IPS-20b (cell line): ENCODE measurements around the gene RAB1A.
"Not testable (repeated sequence)": the region's sequence is repeated elsewhere in the genome, so short reads cannot be mapped to it uniquely, and the experiment has no call there.

Experiments used
- H3K27ac ChIP-seq: one replicate; pipeline ENCODE4 v1.5.1; 2013; ENCODE audit warnings: low read length
- H3K27me3 ChIP-seq: 2 replicates; pipeline ENCODE4 v1.6.1; 2013; ENCODE audit warnings: mild to moderate bottlenecking, low read length, inconsistent platforms; ENCODE audit not compliant: insufficient read depth
- H3K36me3 ChIP-seq: 2 replicates; pipeline ENCODE4 v1.6.1; 2013; ENCODE audit warnings: low read depth, mild to moderate bottlenecking, inconsistent platforms, low read length, moderate library complexity; ENCODE audit not compliant: insufficient read depth
- H3K4me1 ChIP-seq: 2 replicates; pipeline ENCODE4 v1.6.1; 2013; ENCODE audit warnings: mild to moderate bottlenecking, control low read depth, inconsistent platforms, low read length, moderate library complexity; ENCODE audit not compliant: insufficient read depth
- H3K4me3 ChIP-seq: 2 replicates; pipeline ENCODE4 v1.5.1; 2013; ENCODE audit warnings: mild to moderate bottlenecking, low read length, inconsistent platforms
- H3K9ac ChIP-seq: 2 replicates; pipeline ENCODE4 v1.6.1; 2013; ENCODE audit warnings: low read depth, mild to moderate bottlenecking, inconsistent platforms, low read length, moderate library complexity
- H3K9me3 ChIP-seq: 2 replicates; pipeline ENCODE4 v1.6.1; 2013; ENCODE audit warnings: mild to moderate bottlenecking, low read depth, low read length, inconsistent platforms; ENCODE audit not compliant: insufficient read depth

RAB1A gene

GRCh38 chr2:65129826-65130663, at the start of gene RAB1A:
Gene RAB1A (minus strand): TSS chr2:65130106. CDS start chr2:65129915, 191 bp downstream.
- Histone ChIP-seq H3K4me1 (peaks cover 17% of the 10 kb centered on the region; the same call in 1 of the 2 replicates), H3K36me3 (no peaks in the 10 kb centered on the region), H3K4me3 (peak within 1 kb of the TSS; percentile 99), H3K9me3 (no peaks in the 10 kb centered on the region), H3K27me3 (no peaks in the 10 kb centered on the region), H3K9ac (peak within 1 kb of the TSS; percentile 88), H3K27ac (peak within 1 kb of the TSS; percentile 79)

DNA sequence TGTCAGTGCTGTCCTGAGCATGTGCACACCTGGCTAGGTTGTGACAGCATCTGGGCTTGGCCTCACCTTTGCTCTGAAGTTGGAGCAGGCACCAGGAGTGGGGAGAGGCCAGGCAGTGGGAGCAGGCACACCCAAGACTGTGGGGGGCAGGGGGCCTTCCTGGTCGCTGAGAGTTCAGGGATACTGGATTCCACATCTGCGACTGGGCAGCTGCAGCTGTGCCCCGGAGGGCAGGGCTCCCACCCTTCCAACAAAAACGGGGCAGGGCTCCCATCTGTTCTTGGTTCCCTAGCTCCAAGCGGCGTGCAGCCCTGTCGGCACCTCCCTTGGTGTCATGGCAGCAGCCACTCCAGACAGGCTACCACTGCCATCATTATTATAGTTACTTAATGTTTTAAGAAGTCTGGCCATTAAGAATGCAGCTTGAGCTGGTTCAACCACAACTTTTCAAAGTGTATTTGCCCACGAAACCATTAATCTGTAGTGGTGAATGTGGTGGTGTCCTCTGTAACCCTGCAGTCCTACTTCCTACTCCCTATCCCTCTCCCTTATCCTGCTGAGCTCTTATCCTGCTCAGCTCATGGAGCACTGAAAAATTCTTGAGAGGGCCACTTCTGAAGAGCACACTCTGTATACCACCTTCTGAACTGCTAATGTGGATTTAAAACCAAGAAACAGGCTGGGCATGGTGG, 48.0 kb upstream of the RAB1A start:
- Histone ChIP-seq H3K27me3 (no peaks in the 10 kb centered on the region), H3K4me3 (no peak overlapping the region), H3K9ac (no peak overlapping the region), H3K9me3 (no peaks in the 10 kb centered on the region), H3K36me3 (no peaks in the 10 kb centered on the region), H3K4me1 (no peaks in the 10 kb centered on the region), H3K27ac (no peak overlapping the region)

DNA sequence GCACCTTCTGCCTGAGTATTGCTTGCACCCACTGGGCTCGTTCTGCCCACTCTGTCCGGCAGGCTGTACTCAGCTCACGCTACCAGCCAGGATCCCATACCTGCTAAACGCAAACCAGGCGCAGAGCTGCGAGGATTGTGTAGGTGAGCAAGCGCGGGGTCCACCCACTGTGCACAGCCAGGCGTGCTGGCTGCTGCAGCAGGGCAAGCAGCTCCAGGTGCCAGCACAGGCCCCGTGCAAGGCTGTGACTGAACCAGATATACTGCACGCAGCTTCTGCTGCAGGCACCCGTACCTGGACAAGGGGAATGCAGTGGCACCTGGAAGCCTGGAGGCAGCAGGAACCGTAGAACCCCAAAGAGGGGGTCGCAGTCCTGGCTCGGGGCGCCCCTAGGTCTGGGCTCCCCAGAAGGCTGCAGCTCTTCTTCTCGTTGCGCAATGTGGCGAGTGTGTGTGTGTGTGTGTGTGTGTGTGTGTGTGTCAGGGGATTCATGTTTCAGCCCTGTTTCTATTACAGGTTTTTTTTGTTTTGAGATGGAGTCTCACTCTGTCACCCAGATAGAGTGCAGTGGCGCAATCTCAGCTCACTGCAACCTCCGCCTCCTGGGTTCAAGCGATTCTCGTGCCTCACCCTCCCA, 46.1 kb upstream of the RAB1A start:
- Histone ChIP-seq H3K9ac (no peak overlapping the region), H3K36me3 (no peaks in the 10 kb centered on the region), H3K4me1 (no peaks in the 10 kb centered on the region), H3K9me3 (no peaks in the 10 kb centered on the region), H3K4me3 (no peak overlapping the region), H3K27ac (no peak overlapping the region), H3K27me3 (no peaks in the 10 kb centered on the region)

DNA sequence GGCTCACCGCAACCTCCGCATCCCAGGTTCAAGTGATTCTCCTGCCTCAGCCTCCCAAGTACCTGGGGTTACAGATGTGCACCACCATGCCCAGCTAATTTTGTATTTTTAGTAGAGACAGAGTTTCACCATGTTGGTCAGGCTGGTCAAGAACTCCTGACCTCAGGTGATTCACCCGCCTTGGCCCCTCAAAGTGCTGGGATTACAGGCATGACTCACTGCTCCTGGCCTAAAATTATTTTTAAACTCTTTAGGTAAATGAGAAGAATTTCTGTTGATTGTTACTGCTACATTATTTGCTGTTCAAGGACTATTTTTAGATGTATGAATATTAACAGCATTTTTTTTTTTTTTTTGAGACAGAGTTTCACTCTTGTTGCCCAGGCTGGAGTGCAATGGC, 44.1 kb upstream of the RAB1A start:
- H3K27me3 ChIP-seq, H3K4me3 ChIP-seq, H3K4me1 ChIP-seq, H3K9me3 ChIP-seq, H3K27ac ChIP-seq, H3K9ac ChIP-seq, H3K36me3 ChIP-seq: not testable (repeated sequence)

DNA sequence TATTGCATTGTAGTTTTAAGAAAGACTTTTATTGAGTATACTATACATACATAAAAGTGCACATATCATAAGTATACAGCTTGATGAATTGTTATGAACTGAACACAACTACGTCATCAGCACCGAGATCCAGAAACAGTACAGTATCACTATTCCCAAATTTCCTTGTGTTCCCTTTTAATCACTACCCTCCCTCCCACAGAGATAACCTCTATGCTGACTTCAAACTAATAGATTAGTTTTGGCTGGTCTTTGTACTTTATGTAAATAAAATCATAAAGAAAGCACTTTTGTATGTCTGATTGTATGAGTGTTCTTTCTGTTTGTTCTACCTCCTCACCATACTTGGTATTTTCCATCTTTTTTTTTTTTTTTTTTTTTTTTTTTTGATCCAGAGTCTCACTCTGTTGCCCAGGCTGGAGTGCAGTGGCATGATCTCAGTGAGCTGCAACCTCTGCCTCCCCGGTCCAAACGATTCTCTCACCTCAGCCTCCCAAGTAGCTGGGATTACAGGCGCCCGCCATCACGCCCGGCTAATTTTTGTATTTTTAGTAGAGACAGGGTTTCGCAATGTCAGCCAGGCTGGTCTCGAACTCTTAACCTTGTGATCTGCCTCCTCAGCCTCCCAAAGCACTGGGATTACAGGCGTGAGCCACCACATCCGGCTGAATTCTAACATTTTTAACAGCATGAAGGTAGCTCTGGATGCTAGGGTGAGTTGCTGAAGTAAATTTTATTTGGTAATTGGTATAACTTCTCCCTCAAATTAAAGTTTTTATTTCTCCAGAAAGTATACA, 43.3 kb upstream of the RAB1A start:
- Histone ChIP-seq H3K27ac (no peak overlapping the region), H3K27me3 (no peaks in the 10 kb centered on the region), H3K4me1 (no peaks in the 10 kb centered on the region), H3K36me3 (no peaks in the 10 kb centered on the region), H3K9me3 (no peaks in the 10 kb centered on the region), H3K4me3 (no peak overlapping the region), H3K9ac (no peak overlapping the region)

DNA sequence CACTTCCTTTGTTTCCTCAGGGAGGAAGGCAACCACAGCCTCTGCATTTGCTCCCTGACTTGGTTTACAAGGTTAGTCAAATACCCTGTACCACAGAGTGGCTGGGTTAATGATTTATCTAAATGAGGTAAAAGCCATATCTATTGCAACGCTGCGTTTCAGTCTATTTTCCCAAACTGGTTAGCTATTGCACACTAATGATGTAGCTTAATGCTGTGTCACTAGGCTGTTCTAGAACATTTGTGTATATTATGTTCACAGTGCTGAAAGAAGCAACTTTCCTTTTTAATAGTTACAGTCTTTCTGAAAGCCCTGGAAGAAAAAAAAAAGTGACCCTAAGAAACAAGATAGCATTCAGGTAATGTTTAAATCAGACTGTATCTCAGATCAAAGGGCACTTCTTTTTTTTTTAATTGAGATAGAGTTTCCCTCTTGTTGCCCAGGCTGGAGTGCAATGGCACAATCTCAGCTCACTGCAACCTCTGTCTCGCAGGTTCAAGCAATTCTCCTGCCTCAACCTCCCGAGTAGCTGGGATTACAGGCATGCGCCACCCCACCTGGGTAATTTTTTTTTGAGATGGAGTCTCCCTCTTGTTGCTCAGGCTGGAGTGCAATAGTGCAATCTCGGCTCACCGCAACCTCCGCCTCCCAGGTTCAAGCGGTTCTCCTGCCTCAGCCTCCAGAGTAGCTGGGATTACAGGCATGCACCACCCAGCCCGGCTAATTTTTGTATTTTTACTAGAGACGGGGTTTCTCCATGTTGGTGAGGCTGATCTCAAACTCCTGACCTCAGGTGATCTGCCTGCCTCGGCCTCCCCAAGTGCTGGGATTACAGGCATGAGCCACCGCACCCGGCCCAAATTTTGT, 40.9 kb upstream of the RAB1A start:
- H3K4me1 ChIP-seq, H3K9ac ChIP-seq, H3K4me3 ChIP-seq, H3K27ac ChIP-seq, H3K9me3 ChIP-seq, H3K27me3 ChIP-seq, H3K36me3 ChIP-seq: not testable (repeated sequence)

- Histone ChIP-seq H3K27ac (no peak overlapping the region), H3K9me3 (no peaks in the 10 kb centered on the region), H3K4me3 (no peak overlapping the region), H3K36me3 (no peaks in the 10 kb centered on the region), H3K9ac (no peak overlapping the region), H3K4me1 (no peaks in the 10 kb centered on the region), H3K27me3 (no peaks in the 10 kb centered on the region)
Observed at GRCh38 chr2:65169760-65170136, 39.8 kb upstream of the RAB1A start.

- Histone ChIP-seq H3K9me3 (no peaks in the 10 kb centered on the region), H3K4me3 (no peak overlapping the region), H3K4me1 (no peaks in the 10 kb centered on the region), H3K27me3 (no peaks in the 10 kb centered on the region), H3K9ac (no peak overlapping the region), H3K27ac (no peak overlapping the region), H3K36me3 (no peaks in the 10 kb centered on the region)
Observed at GRCh38 chr2:65165558-65165957, 35.7 kb upstream of the RAB1A start.

DNA sequence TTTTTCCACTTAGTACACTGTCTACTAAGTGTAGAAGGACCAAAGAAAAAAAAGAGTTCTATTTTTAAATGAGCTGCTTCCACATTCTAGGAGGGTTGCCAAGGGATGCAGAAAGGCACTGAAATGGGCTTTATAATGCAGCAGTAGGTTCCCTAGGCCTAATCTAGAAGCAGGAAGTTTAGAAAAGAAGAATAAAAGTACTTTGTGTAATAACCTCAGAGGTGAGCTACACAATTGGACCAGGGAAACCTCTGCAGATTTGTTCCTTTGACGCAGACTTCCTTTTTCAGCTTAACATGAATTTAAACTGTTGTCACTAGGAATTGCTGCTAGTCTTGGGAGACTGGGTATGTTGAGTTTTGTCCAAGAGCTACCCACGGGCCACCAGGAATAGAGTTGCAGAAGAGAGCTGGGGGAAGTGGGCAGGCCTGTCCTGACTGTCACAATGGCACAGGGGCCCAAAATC, 34.6 kb upstream of the RAB1A start:
- H3K4me1 ChIP-seq = no peaks in the 10 kb centered on the region
- H3K4me3 ChIP-seq = no peak overlapping the region

GRCh38 chr2:65161551-65162100, 31.7 kb upstream of the RAB1A start:
- Histone ChIP-seq H3K36me3 (no peaks in the 10 kb centered on the region), H3K4me1 (no peaks in the 10 kb centered on the region), H3K27ac (no peak overlapping the region), H3K9me3 (no peaks in the 10 kb centered on the region), H3K9ac (no peak overlapping the region), H3K4me3 (no peak overlapping the region), H3K27me3 (no peaks in the 10 kb centered on the region)

More for the DNA sequence above, 34.6 kb upstream of the RAB1A start:
- H3K27ac ChIP-seq = no peak overlapping the region
- no peaks in the 10 kb centered on the region for H3K27me3 ChIP-seq
- no peak overlapping the region for H3K9ac ChIP-seq
- H3K36me3 ChIP-seq = no peaks in the 10 kb centered on the region
- no peaks in the 10 kb centered on the region for H3K9me3 ChIP-seq
